Esophagus muscularis mucosa (tissue), 3 donors: Measurements from ENCODE around the gene SLC35B2.

ENCODE experiments used
- CTCF ChIP-seq, 3 experiments: fragments of 200-600 bp in 2 of 3; fragments of 450-650 bp in 1 of 3; sonication (generic) in 2 of 3; IDR thresholded peaks; one replicate each; pipeline ENCODE4 v1.5.1; 2017 to 2019; ENCODE audit warnings: antibody characterized with exemption in 3 of 3, mild to moderate bottlenecking in 2 of 3, moderate library complexity in 1 of 3
- EP300 ChIP-seq: sonication (generic); formaldehyde crosslinking; IDR thresholded peaks from one replicate; pipeline ENCODE4 v1.6.1; 2017; ENCODE audit warnings: antibody characterized with exemption

- no peak for TF ChIP-seq EP300
- no peak for TF ChIP-seq CTCF (IDR thresholded peaks at IDR 0.05)
Observed at GRCh38 chr6:44271914-44272313, 14.6 kb upstream of the SLC35B2 start.
